NCI-H82 treated with DMSO at 0.1 percent for 48 hours (cell line): ENCODE results near the gene PROM2.

Experiments used
- DNase-seq: peaks from one replicate; lab custom pipeline; 2025; ENCODE audit not compliant: unreplicated experiment; lab: John Stamatoyannopoulos, UW

Gene PROM2

DNA sequence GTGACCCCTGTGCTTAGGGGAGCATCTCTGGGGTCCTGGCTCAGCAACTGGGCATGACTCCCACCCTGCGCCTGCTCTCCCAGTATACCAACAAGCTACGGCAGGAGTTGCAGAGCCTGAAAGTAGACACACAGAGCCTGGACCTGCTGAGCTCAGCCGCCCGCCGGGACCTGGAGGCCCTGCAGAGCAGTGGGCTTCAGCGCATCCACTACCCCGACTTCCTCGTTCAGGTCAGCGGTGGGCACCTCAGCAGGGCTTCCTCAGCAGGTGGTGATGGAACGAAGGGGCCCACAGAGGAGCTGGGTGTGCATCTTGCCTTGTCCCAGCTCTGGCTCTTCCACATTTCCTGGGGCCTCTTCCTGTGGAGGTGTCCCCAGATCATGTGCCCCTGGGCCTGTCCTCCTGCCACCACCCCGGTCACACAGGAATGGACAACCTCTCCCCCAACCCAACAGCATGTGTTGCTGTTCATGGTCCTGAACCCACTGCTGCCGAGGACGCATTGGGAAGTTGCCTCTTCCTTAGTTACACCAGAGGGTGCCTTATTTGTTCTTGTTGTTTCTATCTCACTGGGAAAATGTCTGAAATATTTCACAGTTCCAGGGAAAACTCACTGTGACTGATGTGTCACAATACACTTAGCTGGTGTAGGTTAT lies 10.8 kb downstream of the PROM2 start:
- DNase-seq: no peak

DNA sequence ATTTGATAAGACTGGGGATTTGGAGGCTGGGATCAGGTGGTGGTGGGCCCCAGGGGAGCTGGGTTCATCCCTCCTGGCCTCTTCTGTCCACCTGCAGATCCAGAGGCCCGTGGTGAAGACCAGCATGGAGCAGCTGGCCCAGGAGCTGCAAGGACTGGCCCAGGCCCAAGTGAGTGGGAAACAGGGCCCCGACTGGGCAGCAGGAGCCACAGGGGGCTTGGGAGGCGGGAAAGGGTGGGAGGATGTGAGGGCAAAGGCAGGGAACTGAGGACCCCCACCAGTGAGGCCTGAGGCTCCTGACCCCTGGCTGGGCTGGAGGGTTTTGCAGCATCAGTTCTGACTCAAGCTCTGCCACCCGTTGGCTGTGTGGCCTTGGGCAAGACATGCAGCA lies 11.3 kb downstream of the PROM2 start:
- DNase-seq: no peak

DNA sequence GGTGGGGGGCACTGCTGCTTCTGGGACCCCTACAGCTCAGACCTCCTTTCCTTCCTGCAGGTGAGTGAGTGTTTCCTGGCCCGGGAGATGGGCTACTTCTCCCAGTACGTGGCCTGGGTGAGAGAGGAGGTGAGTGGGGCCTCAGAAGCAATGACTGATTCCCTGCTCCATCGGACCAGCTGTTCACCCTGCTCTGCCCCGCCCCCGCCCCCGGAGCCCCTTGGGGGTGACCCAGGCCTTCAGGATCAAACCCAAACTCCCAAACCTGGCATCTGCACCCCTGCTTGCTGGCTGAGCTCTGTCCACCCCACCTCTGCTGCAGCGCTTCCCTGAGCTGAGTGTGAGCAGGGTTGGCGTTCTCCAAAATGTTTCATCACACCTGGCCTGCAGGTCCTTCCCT lies 13.1 kb downstream of the PROM2 start:
- no peak for DNase-seq

DNA sequence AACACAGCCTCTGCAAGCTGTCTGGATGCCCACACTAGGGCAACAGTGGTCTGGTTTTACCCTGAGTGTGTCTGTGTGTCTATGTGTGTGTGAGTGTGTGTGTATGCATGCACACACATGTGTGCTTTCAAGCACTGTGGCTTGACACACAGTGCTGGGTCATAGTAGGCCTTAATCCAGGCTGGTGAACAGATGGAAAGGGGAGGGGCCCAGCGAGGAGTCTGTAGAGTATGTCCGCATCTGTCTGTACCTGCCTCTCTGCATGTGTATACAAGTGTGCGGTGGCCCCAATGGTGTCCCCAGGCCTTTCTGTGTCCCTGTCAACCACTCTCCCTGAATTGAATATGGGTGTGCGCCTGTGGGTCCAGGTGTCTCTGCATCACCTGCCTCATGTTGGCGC lies 13.6 kb downstream of the PROM2 start:
- DNase-seq: peak; percentile 64

DNA sequence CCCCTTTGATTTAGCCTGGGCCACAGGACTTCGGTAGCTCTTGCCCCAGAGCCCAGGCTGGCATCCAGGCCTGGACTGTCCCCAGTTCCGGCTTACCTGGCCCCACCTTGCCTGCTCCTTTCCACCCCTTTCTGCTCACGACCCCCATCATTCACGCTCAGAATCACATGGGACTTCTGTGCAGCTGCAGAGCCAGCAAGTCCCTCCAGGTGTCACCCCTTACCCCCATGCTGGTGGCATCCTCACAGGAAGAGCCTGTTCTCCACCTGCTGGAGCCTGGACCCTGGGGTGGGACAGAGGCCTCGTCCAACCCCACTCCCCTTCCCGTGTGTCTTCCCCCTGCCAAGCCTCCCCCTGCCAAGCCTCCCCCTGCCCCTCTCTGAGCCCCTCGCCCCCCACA lies 15.0 kb downstream of the PROM2 start:
- DNase-seq: no peak

DNA sequence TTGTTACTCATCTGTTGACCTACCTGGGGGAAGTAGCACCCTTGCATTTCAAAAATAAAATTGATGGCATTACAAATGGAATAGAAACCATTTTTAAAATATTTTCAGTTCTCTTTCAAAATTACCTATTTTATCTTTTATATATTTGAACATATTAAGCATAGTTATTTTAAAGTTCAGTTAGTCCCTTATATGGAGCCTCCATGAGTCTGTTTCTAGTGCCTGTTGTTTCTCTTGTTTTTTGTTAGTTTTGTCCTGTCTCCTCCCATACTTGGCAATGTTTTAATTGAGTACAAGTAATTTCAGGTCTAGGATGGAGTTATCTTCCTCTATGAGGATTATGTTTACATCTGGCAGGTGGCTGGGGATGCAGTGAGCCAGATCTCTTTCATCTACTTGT lies 17.0 kb downstream of the PROM2 start:
- DNase-seq: no peak

DNA sequence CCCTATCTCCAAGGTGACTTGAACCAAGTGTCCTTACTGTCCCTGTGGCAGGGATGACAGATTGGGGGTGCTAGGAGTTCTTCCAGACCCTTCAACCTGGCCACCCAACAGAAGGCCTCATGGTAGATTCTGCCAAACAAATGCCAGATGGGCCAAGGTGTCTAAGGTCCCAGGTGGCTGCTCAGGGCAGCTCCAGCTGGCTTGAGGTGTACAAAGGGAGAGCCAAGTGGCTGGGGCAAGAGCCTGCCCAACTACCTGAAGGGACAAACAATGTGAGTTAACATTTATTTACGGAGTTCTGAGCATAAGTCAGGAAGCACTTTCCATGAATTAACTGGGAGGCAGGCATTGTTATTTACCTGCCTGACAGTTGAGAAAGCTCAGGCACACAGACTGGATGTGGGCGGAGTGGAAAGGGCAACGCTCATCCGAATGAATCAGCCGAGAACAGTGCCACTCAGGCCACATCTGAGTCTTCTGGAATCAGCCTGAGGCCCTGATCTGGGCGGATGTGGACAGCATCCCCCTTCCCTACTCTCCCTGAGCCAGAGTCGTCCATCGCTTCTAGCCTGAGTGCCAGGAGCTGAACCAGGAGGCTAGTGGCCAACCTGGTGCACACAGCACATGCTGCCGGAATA lies 18.5 kb downstream of the PROM2 start:
- DNase-seq: no peak

DNA sequence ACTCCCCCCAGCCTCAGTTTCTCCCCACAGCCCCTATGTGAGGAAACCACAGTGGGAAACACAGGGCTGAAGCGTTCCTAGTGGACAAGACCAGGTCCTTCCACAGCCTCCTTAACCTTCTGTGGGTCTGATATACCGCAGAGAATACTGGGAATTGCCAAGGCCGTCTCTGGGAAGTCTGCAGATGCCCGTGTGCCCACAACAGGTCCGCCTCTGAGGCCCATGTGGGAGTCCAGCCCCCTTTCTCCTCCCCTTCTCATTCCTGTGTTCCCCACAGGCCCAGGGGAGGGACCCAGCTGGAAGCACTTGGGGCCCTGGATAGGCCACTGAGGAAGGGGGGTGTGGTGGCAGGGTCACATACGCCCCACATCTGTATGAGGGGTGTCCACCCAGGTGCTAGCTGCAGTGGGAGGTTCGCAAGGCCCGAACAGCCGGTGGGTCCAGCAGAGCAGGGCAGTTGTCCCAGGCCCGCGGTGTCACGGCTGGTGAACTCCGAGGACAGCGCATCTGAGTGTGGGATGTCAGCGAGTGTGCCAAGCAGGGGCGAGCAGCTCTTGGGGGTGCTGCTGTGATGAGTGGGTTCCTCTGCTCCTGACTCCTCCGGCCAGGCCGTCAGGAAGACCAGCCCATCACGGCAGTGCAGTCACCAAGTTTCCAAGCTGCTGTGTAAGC lies 20.5 kb downstream of the PROM2 start:
- no peak for DNase-seq

DNA sequence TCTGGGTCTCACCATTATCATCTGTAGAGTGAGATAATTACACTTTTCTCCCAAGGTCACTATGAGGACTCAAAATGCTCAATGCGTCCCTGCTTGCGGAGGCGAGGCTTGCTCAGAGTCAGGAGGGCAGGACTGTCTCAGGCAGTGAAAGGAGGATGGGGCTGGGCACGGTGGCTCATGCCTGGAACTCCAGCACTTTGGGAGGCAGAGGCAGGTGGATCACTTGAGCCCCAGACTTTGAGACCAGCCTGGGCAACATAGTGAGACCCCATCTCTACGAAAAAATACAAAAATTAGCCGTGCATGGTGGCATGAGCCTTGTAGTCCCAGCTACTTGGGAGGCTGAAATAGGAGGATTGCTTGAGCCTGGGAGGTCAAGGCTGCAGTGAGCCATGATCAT lies 21.1 kb downstream of the PROM2 start:
- DNase-seq: no peak

DNA sequence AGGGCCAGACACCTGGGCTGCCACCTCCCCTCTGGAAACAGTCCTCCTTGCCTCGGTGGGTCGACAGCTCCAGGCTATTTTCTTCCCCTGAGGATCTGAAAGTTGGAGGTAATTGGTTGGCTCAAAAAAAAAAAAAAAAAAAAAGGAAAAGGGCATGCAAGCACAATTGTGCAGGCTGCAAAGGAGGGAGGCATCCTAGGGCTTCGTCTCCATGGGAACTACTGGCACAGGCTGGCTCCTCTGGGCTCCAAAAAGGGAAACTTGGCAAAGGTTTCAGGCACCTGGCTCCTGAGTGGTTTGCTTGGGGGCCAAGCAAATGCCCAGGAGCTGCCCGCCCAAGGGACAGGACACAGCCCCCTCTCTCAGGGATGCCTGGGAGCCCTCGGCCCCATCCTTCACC lies 21.8 kb downstream of the PROM2 start:
- DNase-seq: no peak

DNA sequence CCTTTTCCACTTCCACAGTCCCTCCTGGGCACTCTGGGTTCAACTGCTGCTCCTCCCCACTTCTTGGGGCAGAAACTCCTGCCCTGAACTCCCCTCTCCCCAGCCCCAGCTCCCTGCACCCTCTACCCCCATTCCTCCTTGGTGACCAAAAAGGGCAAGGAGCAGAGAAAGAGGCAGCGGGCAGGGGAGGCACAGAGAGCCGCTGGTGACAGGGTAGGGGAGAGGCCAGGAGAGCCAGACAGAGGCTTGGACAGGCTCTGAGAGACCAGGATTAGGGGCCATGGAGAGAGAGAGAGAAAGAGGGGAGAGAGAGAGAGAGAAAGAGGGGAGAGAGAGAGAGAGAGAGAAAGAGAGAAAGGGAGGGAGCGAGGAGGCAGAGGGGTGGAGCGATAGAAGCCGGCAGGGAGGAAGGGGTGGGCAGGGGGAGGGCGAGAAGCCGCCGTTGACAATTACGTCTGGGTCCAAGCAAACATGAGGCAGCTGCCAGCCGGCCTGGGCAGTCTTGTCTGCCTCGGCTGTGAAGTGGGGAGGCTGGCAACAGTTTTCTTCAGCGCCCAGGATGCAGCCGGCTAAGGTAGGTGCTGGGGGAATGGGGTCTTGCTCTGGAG lies 22.7 kb downstream of the PROM2 start, which contains the start of gene KCNIP3:
TSS of gene KCNIP3 (plus strand) at position 468 of the 608 bp plus-strand sequence. CDS start at position 560, 92 bp downstream.
- DNase-seq: peak; percentile 16

DNA sequence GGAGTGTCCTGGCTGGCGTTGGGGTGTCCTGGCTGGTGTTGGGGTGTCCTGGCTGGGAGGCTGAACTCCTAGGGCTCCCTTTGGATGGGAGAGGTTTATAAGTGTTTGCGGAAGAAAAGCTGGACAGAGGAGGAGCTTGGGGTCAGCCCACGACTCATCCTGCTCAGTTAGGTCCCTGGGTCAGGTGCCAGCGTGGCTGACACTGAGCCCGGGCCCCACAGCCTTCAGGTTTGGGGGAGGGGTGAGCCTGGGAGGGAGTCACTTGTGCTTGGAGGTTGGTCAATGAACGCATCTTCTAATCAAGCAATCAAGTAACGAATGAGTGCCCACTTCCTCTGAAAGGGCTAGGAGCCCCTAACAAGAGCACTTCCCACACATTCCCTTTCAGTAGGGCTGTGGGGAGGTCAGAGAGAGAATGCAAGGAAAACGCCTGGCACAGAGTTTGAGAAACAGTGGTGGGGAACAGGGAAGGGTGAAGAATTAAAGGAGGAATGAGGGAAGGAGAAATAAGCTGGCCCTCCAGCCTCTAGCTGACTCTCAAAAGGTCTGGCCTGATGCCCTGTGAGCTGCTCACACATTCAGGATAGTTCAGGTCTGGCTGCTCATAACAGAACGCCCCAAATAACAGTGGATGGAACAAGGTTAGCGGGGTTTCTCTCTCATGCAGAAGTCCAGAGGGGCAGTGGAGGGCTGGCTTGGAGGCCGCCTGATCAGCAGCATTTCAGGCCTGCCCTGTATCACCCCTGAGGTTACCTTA lies 23.6 kb downstream of the PROM2 start:
- no peak for DNase-seq

DNA sequence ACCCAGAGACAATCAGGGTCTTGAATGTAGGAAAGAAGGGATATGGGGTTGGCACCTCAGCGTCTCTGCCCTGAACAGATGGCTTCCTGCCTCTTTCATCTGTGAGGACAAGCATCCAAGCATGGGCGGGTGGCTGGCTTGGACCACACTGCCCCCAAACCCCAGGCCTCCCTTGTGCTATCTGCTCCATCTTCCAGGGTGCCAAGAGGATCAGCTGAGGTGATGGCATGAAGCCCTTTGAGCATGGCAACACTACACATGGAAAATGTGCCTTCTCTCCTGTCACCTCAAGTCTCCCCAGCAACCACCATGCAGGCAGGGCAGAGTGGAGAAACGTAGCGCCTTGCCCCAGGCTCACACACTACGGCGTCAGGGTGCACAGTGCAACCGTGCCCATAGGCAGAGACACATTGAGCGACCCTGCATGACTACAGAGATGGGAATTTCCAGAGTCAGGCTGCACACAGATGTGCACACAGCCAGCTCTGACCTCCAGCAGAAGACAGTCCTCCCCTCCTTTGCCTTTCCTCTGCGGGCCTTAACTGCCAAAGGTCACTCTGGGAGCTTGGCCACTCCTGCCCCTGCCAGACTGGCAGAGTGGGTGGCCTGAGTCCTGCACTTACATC lies 24.4 kb downstream of the PROM2 start:
- DNase-seq: no peak

DNA sequence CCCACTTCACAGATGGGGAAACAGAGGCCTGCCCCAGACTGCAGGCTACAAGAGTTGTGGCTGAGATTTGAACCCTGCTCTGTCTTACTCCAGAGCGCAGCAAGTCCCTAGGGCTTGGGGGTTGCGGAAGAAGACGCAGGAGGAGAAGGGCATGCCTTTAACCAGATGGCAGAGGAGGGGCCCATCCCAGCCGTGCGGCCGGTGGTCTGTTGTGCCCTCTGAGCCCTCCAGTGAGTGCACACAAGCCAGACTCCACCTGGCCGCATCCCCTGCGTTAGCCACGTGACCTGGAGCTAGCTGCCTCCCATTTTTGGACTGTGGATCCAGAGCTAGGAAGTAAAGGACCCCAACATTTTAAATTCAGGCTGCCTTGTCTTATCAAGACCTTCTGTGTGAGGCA lies 25.7 kb downstream of the PROM2 start:
- DNase-seq: no peak

DNA sequence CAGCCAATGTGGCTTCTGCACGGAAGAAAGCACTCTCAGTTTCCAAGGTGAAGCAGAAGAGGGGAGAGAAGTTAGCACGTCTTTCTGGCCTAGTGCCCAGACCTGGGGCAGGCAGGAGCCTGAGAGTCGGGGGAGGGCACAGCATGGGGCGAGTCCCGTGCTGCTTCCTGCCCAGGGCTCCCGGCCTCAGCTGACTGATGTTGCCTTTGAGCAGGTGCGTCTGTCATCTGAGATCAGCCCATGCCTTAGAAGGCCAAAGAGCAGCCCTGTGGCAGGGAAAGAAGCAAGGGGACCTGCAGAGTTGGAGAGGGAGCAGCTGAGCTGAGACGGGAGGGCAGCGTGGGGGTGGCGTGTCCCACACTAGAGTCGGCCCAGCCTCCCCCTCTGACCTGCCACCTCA lies 26.2 kb downstream of the PROM2 start:
- DNase-seq: no peak

DNA sequence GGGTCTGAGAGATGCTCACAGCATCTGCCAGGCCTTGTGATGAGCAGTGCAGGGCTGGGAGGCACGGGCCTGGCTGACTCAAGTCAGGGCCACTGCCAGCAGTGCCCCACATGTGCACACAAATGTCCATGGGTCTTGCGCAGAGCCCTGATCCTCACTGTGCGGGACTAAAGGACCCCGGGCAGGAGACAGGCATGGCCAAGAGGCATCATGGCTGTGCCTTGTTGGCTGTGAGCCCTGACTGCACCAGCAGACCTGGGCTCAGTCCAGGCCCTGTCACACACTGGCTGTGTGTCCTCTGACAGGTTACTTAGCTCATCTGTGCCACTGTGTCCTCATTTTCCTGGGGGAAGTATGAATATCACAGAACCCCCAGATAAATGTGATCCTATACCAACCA lies 26.9 kb downstream of the PROM2 start:
- DNase-seq: no peak

DNA sequence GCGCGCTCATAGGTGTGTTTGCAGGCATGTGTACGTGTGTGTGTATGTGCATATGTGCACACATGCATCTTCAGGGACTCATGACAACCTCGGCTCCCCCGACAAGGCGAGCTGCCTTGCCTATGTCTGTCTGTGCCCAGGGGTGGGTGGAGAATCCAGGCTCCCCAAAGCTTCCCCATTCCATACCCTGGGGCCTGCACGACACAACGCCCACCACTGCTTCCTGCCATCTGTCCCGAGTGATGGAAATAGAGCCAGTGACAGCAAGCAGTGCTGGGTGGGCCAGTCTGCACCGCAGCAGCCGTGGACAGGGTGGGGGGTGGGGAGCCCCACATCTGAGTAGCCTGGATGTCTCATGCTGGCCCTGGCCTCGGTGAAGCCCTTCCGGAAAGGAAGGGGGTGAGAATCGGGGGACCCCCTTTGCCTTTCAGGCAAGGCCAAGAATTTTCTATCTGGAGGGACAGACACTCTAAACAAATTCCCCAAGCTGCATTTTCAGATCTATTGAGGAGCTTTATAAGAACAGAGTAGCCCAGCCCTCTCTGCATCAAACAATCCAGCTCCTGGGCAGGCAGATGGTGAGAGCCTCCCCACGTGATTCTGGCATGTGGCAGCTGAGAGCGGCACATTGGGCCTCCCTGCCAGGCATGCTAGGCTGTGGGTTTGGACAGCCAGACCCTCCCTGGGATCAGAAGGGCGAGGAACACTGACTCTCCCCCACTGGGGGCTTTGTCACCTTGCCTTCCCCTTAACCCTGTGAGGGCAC lies 27.8 kb downstream of the PROM2 start:
- DNase-seq: no peak

DNA sequence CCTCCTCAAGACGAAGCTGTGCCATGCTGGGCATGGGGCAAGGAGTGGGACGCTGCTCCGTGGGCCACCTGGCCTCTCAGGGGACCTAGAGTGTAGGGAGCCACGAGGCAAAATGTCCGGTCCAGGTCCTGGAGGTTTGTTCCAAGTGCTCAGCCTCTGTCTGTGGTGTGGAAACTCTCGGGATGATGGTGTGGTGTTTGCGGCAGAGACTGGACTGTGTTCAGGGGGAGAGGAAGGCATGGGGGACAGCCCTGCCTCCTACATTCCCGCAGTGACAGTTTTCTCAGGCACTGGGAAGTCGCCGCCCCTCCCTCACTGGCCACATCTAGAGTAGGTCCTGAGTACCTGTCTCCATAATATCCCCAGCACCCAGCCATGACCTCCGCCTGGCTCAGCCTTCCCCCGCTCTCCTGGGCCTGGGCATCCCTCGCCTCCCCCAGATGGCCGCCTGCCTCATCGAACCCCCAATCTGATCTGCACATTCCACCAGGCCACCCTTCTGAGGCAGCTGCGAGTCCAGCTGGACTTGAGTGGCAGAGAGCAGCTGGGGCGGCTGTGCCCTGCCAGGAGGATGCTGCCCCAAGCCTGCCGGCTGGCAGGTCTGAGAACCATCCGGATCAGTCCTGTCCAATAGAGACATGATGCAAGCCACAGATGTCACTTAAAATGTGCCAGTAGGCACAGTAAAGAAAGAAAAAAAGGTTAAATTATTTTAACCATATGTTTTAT lies 29.1 kb downstream of the PROM2 start:
- DNase-seq: no peak

DNA sequence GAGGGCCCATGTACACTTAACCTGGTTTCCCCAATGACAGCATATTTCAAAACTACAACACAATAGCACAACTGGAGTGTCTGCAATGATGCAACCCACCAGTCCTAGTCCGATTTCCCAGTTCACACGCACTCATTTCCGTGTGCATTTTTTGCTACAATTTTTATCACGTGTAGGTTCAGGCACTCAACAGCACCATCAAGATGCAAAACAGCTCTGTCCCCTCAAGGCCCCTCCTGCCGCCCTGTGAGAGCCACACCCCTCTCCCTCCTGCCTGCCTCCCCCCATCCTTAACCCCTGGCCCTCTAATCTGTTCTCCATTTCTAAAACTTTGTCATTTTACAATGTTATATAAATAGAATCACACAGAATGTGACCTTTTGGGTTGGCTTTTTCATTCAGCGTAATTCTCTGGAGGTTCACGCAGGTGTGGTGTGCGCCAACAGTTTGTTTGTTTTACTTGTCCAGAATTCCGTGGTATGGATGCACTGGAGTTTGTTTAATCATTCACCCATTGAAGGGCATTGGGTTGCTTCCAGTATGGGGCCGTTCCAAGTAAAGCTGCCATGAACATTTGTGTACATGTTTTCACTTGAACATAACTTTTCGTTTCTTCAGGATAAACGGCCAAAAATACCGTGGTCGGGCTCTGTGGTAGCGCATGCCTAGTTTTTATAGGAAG lies 31.3 kb downstream of the PROM2 start:
- DNase-seq: no peak
